ENCODE measurements around the gene GPR37L1. TPM values are rescaled to one million over a fixed set of nuclear protein-coding genes. Genes with fewer than 3 reads are reported as not detected.
"Not testable (repeated sequence)": the region's sequence is repeated elsewhere in the genome, so short reads cannot be mapped to it uniquely, and the experiment has no call there.

The GPR37L1 gene
- total RNA-seq, 1 experiment from 2014 or later, result 0.12 TPM

- CTCF ChIA-PET, result interaction anchor here (0.6 kb wide), 1 partner anchor 171 kb away, joined by 3 read pairs; no protein-coding TSS in a partner anchor
- DNase-seq, result peak; percentile 37
- no peak for TF ChIP-seq CTCF (IDR thresholded peaks at IDR 0.05; ENCODE audit: unreplicated experiment)
- Mint-ChIP-seq H3K27ac (ENCODE audit: unreplicated experiment) (peak overlapping the region; percentile 31), H3K36me3 (ENCODE audit: insufficient read depth, unreplicated experiment) (peaks cover 28% of the 10 kb centered on the region), H3K4me1 (ENCODE audit: low read depth, unreplicated experiment) (peaks cover 12% of the 10 kb centered on the region), H3K27me3 (ENCODE audit: unreplicated experiment) (no peaks in the 10 kb centered on the region), H3K9me3 (ENCODE audit: low read depth, unreplicated experiment) (no peaks in the 10 kb centered on the region), H3K4me3 (ENCODE audit: low read depth, unreplicated experiment) (peak overlapping the region; percentile 79)
- BruUV-seq (replicated peaks), result no TSS peak
- intact Hi-C loops (cut with micrococcal nuclease; ENCODE audit: unreplicated experiment), result no loop called here
Observed at GRCh38 chr1:202143768-202144401, 21.2 kb downstream of the GPR37L1 start.

DNA sequence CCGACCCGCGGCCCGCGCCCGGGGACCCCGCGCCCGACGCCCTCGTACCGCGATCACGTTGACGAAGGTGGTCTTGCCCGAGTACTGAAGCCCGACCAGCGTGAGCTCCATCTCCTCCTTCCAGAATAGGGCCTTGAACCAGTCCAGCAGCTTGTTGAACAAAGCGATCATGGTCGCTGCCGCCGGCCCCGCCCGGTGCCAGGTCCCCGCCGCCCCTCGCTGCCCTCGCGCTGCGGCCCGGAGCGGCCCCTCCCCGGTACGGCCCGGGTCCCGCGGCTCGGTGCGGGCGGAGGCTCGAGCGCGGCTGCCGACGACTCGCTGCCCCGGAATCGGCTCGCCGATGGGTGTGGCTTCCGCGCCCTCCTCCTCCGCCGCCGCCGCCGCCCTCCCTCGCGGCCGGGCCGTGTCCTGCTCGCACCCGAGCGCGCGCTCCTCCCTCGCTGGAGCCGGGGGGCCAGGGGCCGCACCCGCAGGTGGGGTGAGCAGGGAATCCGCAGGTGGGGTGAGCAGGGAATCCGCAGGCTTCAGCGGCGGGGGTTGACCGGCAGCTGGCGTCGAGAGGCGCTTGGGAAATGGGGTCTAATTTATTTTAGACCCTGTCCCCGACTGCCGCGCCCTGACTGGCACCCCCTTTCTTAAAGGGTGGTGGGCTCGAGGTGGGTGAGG is 21.8 kb downstream of the GPR37L1 start, which contains the start of gene ARL8A:
TSS of gene ARL8A (minus strand) at position 336 of the 666 bp plus-strand sequence. CDS start at position 171, 165 bp downstream.
- H3K9me3 Mint-ChIP-seq (ENCODE audit: low read depth, unreplicated experiment), result no peaks in the 10 kb centered on the region
- no TSS peak for BruUV-seq (replicated peaks)
- H3K4me3 Mint-ChIP-seq (ENCODE audit: low read depth, unreplicated experiment), result peak within 1 kb of the TSS; percentile 79

DNA sequence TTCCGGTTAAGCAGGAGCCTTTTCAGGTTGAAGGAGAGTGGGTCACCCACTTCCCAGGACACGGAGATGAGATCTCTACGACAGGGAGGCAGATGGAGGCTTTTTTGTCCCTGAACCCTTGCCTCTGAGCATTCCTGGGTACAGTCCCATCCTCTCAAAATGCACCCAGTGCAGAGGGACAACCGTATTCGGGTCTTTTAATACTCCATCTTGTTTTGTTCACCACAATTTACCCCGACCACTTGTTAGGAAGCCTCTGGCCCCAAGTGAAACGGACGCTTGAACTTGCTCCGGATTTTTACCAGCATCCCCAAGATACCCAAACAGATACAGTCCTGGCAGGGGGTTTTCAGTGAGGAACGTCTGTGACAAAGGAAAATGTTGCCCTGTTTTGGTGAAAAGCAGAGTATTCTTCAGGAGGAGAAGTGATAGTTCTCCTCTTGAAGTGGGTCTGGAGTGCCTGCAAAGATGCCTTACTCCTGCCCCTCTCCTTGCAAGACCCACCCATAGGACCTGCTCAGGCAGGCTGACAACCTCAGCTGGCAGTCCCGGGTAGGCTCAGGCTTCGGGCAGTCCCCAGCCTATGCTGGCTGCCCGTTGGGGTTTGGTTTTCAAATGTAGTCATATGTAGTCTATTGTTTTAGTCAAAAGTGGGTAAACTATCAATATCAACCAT is 22.5 kb downstream of the GPR37L1 start:
- CTCF ChIA-PET, result interaction anchor here (0.6 to 0.9 kb wide), 2 partner anchors 10 to 172 kb away, joined by 3 read pairs; no protein-coding TSS in a partner anchor
- DNase-seq, result no peak
- intact Hi-C loops (cut with micrococcal nuclease; ENCODE audit: unreplicated experiment), result no loop called here
- Mint-ChIP-seq H3K9me3 (ENCODE audit: low read depth, unreplicated experiment) (no peaks in the 10 kb centered on the region), H3K27me3 (ENCODE audit: unreplicated experiment) (no peaks in the 10 kb centered on the region), H3K36me3 (ENCODE audit: insufficient read depth, unreplicated experiment) (peaks cover 28% of the 10 kb centered on the region), H3K4me3 (ENCODE audit: low read depth, unreplicated experiment) (peak overlapping the region; percentile 79), H3K27ac (ENCODE audit: unreplicated experiment) (peak overlapping the region; percentile 66), H3K4me1 (ENCODE audit: low read depth, unreplicated experiment) (peaks cover 12% of the 10 kb centered on the region)
- TSS peak; percentile 44 for BruUV-seq (replicated peaks)
- no peak for TF ChIP-seq CTCF (IDR thresholded peaks at IDR 0.05; ENCODE audit: unreplicated experiment)

More for the DNA sequence above, 21.8 kb downstream of the GPR37L1 start, which contains the start of gene ARL8A:
- intact Hi-C loops (cut with micrococcal nuclease; ENCODE audit: unreplicated experiment), result no loop called here
- TF ChIP-seq CTCF (IDR thresholded peaks at IDR 0.05; ENCODE audit: unreplicated experiment), result no peak
- Mint-ChIP-seq H3K36me3 (ENCODE audit: insufficient read depth, unreplicated experiment) (peaks cover 28% of the 10 kb centered on the region), H3K27me3 (ENCODE audit: unreplicated experiment) (no peaks in the 10 kb centered on the region), H3K27ac (ENCODE audit: unreplicated experiment) (peak within 1 kb of the TSS; percentile 66), H3K4me1 (ENCODE audit: low read depth, unreplicated experiment) (peaks cover 12% of the 10 kb centered on the region)
- CTCF ChIA-PET, result interaction anchor here (0.6 kb wide), 1 partner anchor 172 kb away, joined by 3 read pairs; no protein-coding TSS in a partner anchor
- peak; percentile 79 for DNase-seq

DNA sequence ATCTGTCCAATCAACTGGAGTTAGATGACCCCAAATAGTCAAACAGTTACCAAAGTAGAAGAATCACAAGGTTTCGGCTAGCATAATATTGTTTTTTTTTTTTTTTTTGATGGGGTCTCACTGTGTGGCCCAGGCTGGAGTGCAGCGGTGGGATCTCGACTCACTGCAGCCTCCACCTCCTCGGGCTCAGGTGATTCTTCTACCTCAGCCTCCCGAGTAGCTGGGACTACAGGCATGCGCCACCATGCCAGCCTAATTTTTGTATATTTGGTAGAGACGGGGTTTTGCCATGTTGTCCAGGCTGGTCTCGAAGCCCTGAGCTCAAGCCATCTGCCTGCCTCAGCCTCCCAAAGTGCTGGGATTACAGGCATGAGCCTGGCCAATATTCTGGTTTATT is 23.0 kb downstream of the GPR37L1 start:
- H3K9me3 Mint-ChIP-seq (ENCODE audit: low read depth, unreplicated experiment); H3K27ac Mint-ChIP-seq (ENCODE audit: unreplicated experiment); BruUV-seq (replicated peaks); DNase-seq; intact Hi-C loops (cut with micrococcal nuclease; ENCODE audit: unreplicated experiment); H3K27me3 Mint-ChIP-seq (ENCODE audit: unreplicated experiment): not testable (repeated sequence)
- Mint-ChIP-seq H3K4me1 (ENCODE audit: low read depth, unreplicated experiment) (peaks cover 12% of the 10 kb centered on the region), H3K4me3 (ENCODE audit: low read depth, unreplicated experiment) (peak overlapping the region; percentile 79), H3K36me3 (ENCODE audit: insufficient read depth, unreplicated experiment) (peaks cover 28% of the 10 kb centered on the region)
- CTCF ChIA-PET, result interaction anchor here (0.6 to 0.9 kb wide), 2 partner anchors 9 to 172 kb away, joined by 3 read pairs; no protein-coding TSS in a partner anchor
